ENCODE results near the gene RAB36.

Gene RAB36

DNA sequence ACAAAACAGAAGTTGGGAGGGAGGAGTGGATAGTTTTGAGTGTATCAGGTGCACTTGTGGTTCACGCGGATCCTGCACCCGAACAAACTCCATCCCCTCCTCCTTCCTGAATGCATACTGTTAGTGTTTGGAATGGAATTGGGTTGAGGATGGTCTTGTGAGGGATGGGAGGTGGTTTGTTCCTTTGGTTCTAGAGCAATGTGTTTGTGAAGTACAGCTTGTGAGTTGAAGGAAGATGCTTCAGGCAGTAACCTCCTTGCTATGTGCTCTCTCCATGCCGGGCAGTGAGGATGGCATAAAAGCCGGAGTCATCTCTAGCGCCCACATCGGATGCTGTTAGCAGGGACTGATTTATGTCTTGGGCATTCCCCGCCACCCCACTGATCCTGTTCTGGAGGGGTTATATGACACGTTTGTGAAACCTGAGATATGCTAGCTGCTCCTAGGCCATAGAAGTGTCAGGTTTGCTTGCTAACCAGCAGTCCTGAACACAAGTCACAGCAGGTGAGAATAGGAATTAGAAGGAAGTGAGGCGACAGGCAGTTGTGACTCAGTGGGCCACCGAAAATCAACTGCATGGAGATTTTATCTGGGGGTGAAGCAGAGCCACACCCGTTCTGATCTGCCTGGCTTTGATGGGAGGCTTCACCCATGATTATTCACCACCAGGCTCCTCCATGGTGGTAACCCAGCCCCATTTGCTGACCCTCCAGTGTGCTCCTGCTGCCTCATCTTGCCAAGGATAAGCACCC lies 37.2 kb downstream of the RAB36 start:
- DNase-seq (ENCODE audit: low spot score), result peak; percentile 63

DNA sequence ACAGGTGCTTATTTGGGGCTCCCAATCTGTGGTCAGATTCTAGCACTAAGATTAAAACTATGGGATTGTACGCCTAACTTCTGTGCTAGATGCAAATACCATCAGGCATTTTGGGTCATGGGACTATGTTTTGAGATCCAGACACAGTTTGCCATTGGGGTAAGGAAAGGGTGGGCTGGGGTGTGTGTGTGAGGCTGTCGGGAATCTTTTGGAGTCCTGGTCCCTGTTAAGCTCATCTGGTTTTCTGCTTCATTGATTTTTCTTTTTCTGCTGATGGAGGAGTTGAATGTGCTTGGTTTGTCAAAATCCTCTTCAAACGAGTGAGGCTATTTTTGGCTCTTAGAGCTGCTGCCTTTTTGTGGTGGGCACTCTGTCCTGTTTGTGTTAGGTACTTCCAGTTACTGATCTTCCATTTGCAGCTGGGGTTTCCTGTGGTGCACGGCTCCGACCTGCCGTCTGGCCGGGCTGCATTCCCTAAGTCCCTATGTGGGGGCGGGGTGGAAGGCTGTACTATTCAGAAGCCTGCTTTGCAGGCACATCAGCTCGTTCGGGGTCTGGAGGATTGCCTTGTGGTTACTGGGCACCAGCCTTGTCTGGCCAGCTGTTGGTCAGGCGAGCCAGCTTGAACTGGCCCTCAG lies 37.9 kb downstream of the RAB36 start:
- DNase-seq (ENCODE audit: low spot score), result peak; percentile 29

DNA sequence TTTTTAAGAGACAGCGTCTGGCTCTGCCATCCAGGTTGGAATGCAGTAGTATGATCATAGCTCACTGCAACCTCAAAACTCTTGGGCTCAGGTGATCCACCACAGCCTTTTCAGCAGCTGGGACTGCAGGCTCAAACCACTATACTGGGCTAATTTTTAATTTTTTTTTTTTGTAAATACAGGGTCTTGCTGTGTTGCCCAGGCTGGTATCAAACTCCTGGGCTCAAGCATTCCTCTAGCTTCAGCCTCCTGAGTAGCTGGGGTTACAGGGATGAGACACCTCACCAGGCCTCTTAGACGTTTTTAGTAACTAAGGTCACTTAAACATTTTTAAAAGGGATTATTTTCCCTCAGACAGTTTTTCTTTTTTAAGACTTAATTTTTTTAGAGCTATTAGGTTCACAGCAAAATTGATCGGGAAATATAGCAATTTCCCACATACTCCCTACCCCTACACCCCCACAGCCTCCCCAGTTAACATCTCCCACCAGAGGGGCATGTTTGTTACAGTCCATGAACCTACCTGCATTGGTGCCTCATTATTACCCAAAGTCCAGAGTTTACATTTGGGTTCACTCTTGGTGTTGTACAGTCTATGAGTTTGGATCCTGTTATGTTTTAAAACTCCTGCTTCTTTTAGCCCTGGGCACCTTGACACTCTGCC lies 39.0 kb downstream of the RAB36 start:
- DNase-seq (ENCODE audit: low spot score), result peak; percentile 14

DNA sequence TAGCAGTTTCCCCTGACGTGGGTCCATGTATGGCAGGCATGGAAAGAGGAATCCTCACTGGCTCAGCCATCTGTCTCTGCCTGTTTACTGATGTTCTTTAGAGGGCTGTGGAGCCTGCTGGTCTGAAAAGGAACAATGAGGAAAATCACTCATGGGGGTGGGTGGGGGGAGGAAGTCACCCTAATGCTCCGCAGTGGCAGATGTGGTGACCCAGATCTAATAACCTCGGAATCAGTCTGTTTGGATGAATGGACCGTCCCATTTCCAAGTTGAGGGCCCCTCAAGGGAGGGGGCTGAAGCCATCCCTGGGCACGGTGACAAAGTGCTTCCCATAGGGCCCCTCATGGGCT lies 39.5 kb downstream of the RAB36 start:
- no peak for DNase-seq (ENCODE audit: low spot score)

DNA sequence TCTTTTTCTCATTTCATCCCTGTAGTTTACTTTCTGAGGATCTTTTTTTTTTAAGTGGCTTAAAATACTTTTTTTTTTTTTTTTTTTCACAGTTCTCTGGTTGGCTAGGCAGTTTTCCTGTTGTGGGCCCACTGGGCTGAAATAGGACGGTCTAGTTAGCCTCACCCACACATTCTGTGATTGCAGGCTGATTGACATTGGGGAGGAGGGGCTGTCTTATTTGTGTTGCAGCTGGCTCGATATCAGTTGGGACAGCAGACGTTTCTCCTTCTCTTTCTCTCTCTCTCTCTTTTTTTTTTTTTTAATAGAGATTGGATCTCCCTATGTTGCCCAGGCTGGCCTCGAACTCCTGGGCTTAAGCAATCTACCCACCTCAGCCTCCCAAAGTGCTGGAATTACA lies 41.9 kb downstream of the RAB36 start:
- DNase-seq (ENCODE audit: low spot score), result no peak

DNA sequence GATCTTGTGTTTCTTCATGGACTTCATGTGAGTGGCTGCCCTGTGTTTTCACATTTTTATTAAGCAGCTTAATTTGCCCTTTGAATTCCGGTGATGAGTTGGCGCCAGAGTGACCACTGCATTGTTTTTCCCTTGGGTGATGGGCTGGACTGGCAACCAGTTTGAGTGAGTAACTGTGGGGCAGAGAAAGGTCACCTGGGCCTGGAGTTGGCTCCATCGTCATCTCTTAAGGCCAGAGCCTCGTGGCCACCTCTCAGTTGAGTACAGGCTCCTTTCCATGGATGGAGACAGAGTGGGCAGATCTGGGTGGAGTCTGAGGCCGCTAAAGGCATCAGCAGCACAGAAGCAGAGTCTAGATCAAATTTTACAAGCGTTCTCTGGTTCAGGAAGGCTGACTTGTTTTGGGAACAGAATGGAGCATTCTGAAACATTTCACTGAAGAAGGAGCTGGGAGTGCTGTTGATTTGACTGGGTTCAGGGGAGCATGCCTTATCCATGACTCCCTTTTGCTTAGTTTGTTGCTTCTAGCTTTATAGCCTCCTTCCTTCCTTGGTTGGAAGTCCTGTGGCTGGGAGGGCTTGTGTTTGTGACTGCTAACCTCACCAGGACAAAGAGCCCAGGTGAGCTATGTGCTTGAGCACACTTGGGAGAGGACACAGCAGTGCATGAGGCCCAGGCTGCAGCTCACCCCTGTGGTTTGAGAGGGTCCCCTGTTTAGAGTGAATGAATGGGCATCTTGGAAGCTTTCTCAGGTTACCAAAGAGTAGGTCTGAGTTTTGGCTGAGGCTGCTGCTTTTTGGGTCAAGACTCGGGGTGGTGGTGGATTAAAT lies 42.8 kb downstream of the RAB36 start:
- no peak for DNase-seq (ENCODE audit: low spot score)

DNA sequence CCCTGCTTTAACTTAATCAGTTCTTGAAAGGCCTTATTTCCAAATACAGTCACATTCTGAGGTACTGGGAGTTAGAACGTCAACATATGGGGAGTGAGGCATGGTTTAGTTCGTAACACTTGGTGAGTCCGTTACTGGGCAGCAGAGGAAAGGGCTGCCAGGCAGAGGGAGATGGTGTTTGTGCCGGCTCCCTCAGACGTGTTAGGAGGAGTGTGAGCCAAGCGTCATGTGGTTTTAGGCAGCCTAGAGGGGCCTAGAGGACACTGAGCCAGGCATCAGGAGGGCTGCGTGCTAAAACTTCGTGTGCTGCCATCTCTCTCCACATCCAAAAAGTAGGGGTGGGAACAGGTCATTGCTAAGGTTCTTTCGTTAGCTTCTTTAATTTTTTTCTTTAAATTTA lies 45.2 kb downstream of the RAB36 start:
- DNase-seq (ENCODE audit: low spot score), result no peak

DNA sequence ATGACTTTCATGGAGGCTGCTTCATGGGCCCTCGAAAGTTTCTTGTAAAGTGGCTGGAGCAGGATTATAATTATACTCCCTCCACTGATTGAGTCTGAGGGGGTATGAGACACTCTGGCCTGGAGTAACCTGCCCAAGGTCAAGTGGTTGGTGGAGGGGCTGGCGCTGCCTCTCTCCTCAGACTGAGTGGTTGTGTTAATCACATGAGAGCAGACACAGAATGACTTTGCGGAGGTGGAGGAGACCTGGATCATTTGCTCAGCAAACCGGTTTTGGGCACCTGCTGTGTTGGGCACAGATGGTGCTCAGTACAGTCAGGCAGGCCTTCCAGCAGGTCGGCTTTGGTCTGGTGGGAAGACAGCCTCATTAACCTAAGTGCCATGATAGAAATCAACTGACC lies 46.9 kb downstream of the RAB36 start:
- DNase-seq (ENCODE audit: low spot score), result no peak

DNA sequence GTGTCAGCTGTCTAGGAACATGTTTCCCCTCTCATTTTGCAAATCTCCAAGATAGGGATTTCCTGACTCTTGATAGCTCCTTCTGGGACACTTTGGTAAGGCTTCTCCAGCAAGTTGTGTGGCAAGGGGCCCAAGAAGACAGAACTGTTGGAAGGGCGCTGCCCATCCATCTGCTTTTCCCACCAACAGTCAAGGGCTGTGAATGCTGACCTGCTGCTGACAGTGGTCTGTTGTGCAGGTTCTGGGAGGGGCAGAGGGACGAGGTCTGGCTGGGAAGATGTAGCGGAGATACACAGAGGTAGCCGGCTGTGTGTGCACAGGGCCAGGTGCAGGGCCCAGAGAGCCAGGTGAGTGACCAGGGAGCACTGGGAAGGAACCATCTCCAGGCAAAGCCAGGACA lies 47.3 kb downstream of the RAB36 start:
- DNase-seq (ENCODE audit: low spot score), result no peak

DNA sequence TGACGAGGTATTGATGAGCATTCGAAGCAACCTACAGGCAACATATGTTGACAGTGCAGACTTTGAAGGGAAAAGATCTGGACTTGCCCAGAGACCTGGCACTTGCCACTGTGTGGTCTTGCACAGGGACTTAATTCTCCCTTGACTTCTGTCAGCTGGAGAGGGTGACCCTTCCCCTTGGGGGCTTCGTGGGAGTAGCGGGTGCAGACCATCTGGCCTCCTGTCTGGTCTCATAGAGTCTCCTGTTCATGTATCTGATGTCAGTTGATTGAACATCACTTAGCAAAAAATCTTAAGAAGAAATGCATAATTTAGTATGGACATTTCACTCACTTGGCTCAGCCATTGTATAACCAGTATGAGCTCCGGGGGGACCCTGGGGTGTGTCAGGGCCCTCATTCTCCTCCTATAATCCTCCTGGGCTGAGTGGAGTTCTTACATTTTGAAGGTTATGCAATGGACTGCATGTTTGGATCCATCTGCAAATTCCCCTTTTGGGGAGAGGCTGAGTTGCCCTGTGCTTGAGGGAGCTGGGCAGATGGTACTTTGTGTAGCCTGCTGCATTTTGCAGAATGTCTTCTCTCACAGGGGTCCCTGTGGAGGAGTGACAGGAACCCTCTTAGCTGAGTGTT lies 48.0 kb downstream of the RAB36 start:
- no peak for DNase-seq (ENCODE audit: low spot score)

DNA sequence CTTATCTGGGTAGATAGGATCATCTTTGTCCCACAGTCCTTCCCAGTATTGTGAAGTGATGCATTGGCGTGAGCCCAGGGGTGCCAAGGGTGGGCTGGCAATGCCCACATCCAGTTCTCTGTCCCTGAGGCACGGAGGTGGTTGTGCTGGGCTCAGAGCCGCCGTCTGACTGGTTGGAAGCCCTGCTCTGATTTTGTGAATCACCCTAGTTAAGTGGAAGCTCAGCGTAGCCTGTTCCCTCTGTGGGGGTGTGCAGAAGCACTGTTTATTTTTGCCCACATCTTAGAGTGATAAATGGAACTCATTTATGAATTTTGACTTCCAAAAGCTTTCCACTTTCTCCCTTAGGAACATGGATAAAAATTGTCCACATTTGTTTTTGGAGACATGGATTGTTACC lies 48.6 kb downstream of the RAB36 start:
- no peak for DNase-seq (ENCODE audit: low spot score)

DNA sequence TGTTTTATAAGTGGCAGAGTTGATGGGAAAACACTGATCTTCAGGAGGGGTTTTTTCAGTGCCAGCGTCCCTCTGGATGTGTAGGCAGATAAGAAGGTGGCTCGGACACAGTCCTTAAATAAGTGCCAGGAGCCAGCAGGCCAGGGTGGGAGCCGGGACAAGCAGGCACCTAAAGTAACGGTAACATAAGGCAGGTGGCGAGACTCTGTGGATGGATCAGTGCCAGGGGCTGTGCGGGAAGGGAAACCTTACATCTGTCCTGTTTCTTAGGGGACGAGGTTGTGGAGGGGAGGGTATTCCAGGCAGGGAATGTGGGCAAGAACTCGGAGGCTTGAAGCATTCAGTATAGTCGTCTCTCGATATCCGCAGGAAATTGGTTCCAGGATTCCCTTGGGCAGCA lies 50.9 kb downstream of the RAB36 start:
- DNase-seq (ENCODE audit: low spot score), result no peak

DNA sequence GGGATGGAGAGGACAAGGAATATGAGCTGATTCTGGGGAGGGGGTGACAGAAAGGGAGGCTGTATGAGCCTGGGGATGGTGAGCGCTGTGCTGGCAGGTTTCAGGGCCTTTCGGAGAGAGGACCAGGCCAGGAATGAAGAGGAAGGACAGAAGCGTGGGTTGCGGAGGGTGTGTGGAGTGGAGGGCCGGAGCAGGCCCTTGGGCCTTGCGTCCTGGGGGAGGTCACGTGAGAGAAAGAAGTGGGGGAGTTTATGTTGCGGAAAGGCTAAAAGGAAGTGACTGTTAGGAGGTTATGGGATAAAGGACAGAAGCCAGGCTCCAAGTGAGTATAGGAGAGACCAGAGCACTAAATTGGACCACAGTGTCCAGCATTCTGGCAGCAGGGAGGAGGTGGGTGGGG lies 52.6 kb downstream of the RAB36 start:
- no peak for DNase-seq (ENCODE audit: low spot score)

DNA sequence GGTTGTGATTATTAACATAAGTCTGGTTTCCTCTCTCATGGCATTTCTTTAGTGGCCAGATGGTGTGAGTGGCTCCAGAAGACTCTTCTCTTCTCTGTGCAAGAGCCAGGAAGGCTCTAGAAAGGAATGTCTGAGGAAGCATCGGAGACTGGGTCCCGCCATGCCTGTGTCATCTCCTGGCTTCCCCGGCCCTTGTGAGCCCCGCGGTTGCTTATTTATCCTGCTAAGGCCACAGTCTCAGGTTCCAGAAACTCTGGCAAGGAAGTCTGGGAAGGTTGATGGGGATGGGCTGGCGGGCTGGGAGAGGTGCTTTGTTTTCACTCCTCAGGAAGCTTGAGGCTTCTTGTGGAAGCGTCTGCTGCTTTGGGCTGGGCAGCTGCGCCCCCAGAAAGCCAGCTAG lies 53.9 kb downstream of the RAB36 start:
- DNase-seq (ENCODE audit: low spot score), result no peak

DNA sequence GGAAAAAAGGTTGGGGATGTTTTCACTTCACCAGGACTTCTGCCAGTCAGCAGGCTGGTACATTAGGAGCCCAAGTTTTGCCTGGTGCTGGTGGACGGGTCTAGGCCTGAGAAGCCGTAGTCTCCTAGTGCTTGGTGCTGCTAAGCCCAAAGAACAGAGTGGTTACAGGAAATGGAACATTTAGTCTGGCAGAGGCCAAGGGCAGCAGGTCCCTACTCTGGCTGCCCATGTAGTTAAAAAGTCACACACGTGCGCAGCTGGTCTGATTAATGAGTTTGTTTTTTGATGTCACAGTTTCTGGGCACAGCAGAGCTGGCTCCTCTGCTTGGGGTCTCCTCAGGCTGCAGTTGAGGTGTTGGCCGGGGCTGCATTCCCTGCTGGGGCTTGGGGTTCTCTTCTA lies 55.6 kb downstream of the RAB36 start:
- DNase-seq (ENCODE audit: low spot score), result peak; percentile 42

DNA sequence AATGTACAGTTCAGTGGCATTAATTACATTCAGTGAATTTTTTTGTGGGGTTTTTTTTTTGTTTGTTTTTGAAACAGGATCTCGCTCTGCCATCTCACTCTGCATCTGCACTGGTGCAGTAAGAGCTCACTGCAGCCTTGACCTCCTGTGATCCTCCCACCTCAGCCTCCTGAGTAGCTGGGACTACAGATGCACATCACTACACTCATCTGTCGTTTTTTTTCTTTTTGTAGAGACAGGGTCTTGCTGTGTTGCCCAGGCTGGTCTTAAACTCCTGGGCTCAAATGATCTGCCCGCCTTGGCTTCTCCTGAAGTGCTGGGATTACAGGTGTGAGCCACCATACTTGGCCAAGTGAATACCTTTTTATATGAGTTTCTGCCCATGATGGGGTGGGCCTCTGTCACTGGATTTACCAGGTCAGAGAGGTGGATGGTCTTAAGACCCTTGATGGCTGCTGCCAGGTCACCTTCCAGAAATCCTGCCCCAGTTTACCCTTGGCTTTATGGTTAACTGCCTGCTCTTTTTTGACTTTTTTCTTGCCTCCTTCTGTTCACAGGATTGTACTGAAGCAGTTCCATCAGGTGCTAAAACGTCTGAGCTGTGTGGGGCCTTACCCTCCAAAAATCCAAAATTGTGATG lies 57.7 kb downstream of the RAB36 start:
- DNase-seq (ENCODE audit: low spot score), result no peak

DNA sequence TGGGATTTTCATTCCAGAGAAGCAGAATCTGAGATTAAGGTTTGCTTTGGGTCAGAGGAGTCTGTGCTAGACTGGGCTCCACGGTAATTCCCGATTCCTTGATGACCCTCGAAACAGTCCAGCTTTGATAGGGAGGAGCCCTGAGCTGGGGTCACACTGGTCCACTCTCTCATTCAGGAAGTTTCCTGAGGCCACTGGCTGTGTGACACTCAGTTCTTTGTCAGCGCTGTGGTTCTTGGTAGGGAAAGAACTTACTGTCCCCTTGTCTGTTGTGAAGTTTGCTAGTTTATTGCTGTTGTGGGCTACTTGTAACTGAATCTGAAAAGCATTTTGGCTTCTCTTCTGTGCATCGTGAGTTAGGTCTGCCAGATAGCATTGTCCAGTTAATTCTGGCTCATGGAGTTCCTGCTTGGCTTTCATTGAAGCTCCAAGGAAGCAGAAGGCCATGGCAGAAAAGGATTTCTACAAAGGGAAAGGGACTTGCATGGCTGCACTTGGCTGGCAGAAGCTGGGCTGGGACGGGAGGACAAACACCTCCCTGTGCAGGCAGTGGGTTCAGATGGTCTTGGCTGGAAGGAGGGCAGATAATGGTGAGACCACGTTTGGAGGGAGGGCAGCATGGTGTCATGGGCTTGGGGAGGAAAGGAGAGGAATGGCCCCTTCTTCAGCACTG lies 58.3 kb downstream of the RAB36 start:
- no peak for DNase-seq (ENCODE audit: low spot score)

DNA sequence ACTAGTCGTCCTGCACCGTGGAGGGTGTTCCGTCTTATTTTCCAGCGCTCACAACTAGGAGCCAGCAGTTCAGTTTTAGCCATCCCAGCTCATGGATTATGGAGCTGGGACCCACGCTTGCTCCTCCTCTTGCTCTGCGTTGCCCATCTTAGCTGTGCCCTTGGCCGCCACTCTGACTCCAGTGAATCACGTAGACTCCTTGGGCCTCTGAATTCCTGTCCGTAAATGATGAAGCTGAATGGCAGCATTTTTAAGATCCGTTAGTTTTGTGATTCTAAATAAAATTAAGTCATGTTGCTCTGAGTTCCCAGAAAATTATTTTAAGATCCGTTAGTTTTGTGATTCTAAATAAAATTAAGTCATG lies 58.8 kb downstream of the RAB36 start:
- DNase-seq (ENCODE audit: low spot score), result no peak

DNA sequence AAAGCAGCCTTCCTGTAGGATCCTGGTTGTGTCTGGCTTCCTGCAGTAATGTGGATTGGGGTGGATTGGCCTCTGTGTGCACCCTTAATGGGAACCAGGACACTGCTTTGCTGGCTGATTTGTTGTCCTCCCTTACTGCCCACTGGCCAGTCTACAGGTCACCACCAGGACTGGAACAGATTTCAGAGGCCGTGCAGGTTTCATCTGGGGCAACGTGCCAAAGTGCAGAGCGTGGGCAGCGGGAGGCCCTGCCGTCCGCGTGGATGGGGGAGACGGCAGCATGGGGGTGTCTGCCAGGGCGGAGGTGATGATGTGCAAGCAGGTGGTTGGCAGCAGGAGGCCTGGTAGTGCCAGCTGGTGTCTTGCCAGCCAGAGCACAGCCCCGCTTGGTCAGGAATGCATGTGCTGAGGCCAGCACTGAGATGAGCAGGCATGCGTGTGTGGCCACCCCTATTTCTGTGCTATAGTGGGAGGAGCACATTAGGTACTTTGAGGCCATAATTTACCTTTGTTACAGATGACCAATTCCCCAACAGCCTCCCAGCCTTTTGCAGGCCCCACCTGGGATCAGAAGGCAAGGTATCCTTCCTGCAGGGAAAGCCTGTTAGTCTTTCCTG lies 59.4 kb downstream of the RAB36 start:
- no peak for DNase-seq (ENCODE audit: low spot score)

DNA sequence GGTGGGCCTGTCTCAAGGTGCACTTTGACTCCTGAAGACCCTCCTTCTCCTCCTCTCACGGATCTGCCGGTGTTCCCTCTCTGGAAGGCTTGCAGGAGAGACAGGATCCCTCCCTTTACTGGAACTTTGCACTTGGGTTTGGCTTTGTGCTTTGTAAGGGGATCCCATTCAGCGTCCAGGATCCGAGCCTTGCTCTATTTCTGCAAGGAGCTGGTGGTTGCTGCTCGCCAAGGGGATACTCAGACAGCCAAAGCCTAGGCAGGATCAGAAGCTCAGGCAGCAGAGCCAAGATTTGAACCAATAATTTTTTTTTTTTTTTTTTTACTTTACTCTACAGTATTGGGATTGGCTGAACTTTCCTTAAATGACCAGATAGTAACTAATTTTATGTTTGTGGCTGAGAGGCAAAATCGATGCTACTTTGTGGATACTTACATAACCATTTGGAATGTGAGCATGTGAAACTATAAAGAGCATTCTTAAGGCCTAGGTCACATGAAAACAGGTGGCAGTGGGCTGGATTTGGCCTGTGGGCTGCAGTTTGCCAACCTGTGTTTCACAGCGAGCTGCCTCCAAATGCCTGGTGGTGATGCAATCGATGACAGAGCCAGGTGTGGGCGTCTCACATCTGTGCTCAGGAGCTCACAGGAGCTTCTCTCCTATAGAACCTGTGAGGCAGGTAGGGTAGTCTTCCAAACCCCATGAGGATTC lies 60.2 kb downstream of the RAB36 start:
- DNase-seq (ENCODE audit: low spot score), result peak; percentile 75

All from NAMALWA (cell line).